ENCODE measurements around the gene TNS4. TPM values are rescaled to one million over a fixed set of nuclear protein-coding genes. Genes with fewer than 3 reads are reported as not detected.
A peak's percentile ranks its signal among the peaks of the same experiment; 100 is the strongest.

The TNS4 gene
- total and polyA plus RNA-seq, 9 of the 15 experiments (the other 6 are each of a cell fraction or from before 2014, with no cell fraction given): 0.04 to 0.73 (median 0.24) TPM; not detected in 1

GRCh38 chr17:40468560-40468959 lies 32.9 kb downstream of the TNS4 start (continued):
- no peak for TF ChIP-seq PRDM10 (IDR thresholded peaks at IDR 0.05; ENCODE audit: partially characterized antibody)

GRCh38 chr17:40467281-40467867 lies 34.0 kb downstream of the TNS4 start:
- Histone ChIP-seq H4K20me1 (replicated peaks; ENCODE audit: control insufficient read depth, insufficient read depth, low read length) (no peaks in the 10 kb centered on the region), H3K9me1 (ENCODE audit: control insufficient read depth, insufficient read depth, low read length) (no peaks in the 10 kb centered on the region), H3K9ac (ENCODE audit: insufficient read depth in 1 of 2, low read depth in 2 of 2, low read length in 2 of 2) (no peak overlapping the region), H3K9me3 (replicated peaks; ENCODE audit: control insufficient read depth, insufficient read depth, low read depth, low read length) (no peaks in the 10 kb centered on the region), H3K36me3 (ENCODE audit: control insufficient read depth, insufficient read depth, low read length) (no peaks in the 10 kb centered on the region), H3K4me2 (ENCODE audit: insufficient read depth, low read length) (no peak overlapping the region), H3K4me1 (replicated peaks in 1 of 2; ENCODE audit: control insufficient read depth in 2 of 2, insufficient read depth in 2 of 2, low read length in 2 of 2) (peaks cover 5 to 18% of the 10 kb centered on the region in 2 experiments; a peak in 3 of 5 replicates), H3K27me3 (ENCODE audit: control insufficient read depth in 2 of 2, insufficient read depth in 2 of 2, low read length in 2 of 2) (peaks cover 0 to 7% of the 10 kb centered on the region in 2 experiments; a peak in 1 of 5 replicates), H2AFZ (ENCODE audit: low read depth, low read length) (no peak overlapping the region), H3K27ac (ENCODE audit: extremely low read depth, low read depth, low read length) (no peak overlapping the region), H3K79me2 (ENCODE audit: control insufficient read depth, insufficient read depth, low read length) (no peaks in the 10 kb centered on the region), H3K4me3 (no peak overlapping the region)
- intact Hi-C loops (cut with micrococcal nuclease): no loop called here
- 34% methylated on average over 2 of the region's 2 CpGs for WGBS (ENCODE audit: insufficient coverage, low coverage, missing lambda C conversion rate)
- POLR2A ChIA-PET: interaction anchor here (0.7 kb wide), 1 partner anchor 467 kb away, joined by 3 read pairs; no protein-coding TSS in a partner anchor
- TF ChIP-seq RBM25 (IDR thresholded peaks at IDR 0.05; ENCODE audit: low read depth, low read length, severe bottlenecking) (peak; percentile 39), ZNF311 (CRISPR knock-in tag; IDR thresholded peaks at IDR 0.05) (no peak), ZFP36 (IDR thresholded peaks at IDR 0.05; ENCODE audit: low read depth, low read length, partially characterized antibody) (peak; percentile 87), BCOR (IDR thresholded peaks at IDR 0.05) (peak; percentile 30; the same call in 1 of the 2 replicates)
- DNase-seq (ENCODE audit: extremely low read depth in 1 of 4, low spot score in 3 of 4): no peak
- CTCF ChIA-PET (ENCODE audit: low intra/inter-chr PET ratio): interaction anchor here (0.6 kb wide), 1 partner anchor 12 kb away, joined by 3 read pairs; no protein-coding TSS in a partner anchor
- peak; percentile 48 for FAIRE-seq
- in situ Hi-C loops (cut with MboI): no loop called here
- BruUV-seq (replicated peaks): no TSS peak
- no peak for ATAC-seq

Data from K562 (cell line).